ENCODE measurements around the gene RHO. TPM values are rescaled to one million over a fixed set of nuclear protein-coding genes. Genes with fewer than 3 reads are reported as not detected.

RHO gene
- total RNA-seq, result not detected in 2 replicates

GRCh38 chr3:129528589-129529100 lies at the start of gene RHO:
Gene RHO, plus strand, starts transcription at chr3:129528639. Its CDS starts 95 bp downstream, at chr3:129528734.

GRCh38 chr3:129543156-129543790 lies 14.8 kb downstream of the RHO start, which contains the start of gene H1-8:
Gene H1-8, plus strand, starts transcription at chr3:129543175. Its CDS starts 44 bp downstream, at chr3:129543219.

Other genes with a start within 250 kb of the RHO start
- gene HMCES, start 249.8 kb upstream of the RHO start, total RNA-seq, result 21.1 and 24.0 TPM in 2 replicates
- gene EFCAB12, start 100.0 kb upstream of the RHO start, total RNA-seq, result not detected in 2 replicates
- 20.0 and 21.1 TPM in 2 replicates for gene MBD4, start 88.7 kb upstream of the RHO start, total RNA-seq
- gene IFT122, start 88.4 kb upstream of the RHO start, total RNA-seq, result 7.5 and 13.9 TPM in 2 replicates
- not detected in 2 replicates for gene H1-8, start 14.5 kb downstream of the RHO start, total RNA-seq
- 126 and 137 TPM in 2 replicates for gene PLXND1, start 78.0 kb downstream of the RHO start, total RNA-seq